Stimulated activated CD8-positive, alpha-beta memory T cell treated with anti-CD3 and anti-CD28 coated beads, Interleukin-15, amount 100 ng/mL, for 4 hours (primary cell): Measurements from ENCODE around the gene RNF168.
"Not testable (repeated sequence)": the region's sequence is repeated elsewhere in the genome, so short reads cannot be mapped to it uniquely, and the experiment has no call there.

ENCODE experiments used
- DNase-seq, 2 donors: peaks; one replicate each; pipeline ENCODE4 v3.0.0-alpha.2; 2020; ENCODE audit warnings: low read depth in 2 of 2

Gene RNF168, protein sequence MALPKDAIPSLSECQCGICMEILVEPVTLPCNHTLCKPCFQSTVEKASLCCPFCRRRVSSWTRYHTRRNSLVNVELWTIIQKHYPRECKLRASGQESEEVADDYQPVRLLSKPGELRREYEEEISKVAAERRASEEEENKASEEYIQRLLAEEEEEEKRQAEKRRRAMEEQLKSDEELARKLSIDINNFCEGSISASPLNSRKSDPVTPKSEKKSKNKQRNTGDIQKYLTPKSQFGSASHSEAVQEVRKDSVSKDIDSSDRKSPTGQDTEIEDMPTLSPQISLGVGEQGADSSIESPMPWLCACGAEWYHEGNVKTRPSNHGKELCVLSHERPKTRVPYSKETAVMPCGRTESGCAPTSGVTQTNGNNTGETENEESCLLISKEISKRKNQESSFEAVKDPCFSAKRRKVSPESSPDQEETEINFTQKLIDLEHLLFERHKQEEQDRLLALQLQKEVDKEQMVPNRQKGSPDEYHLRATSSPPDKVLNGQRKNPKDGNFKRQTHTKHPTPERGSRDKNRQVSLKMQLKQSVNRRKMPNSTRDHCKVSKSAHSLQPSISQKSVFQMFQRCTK

DNA sequence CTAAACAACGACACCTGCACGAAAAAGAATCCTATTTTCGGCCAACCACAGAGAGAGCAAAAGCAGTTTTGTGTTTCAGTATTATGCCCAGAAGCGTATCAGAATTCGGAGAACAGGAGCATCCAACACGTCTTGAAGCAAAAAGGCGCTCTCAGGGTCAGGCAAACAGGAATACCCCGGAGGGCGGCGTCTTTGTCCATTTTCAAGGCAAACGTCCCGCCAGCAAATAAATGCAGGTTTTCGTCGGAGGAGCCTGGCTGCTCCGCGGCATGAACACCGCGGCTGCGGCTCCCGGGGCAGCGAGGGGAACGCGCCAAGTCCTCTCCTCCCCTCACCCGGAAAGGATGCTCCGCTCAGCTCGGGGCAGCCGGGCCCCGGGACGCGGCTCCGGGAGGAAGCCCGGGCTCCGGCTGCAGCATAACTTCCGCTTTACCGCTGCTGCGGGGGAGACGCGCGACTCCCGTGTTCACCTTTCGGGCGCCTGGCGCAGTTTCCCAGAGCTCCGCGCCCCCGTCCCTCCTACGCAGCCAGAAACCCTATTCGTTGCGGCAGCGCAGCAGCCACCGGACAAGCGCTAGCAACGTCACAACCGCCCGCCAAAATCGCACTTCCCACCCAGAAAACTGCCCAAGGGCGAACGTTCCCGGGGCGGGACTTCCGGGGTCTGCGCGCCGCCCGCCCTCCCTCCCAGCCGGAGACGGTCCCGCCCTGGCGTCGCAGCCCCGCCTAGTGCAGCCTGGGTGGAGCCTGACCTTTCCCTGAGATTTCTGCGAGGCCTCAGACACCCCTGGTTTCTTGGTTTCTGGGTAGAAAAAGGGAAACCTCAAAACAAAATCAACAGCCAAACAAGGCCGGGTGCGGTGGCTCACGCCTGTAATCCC, at the start of gene RNF168:
Gene RNF168 (minus strand): TSS at position 573 of the 881 bp plus-strand sequence. CDS start 595 bp downstream, outside the sequence.
- DNase-seq = peak; percentile 84 to 86

DNA sequence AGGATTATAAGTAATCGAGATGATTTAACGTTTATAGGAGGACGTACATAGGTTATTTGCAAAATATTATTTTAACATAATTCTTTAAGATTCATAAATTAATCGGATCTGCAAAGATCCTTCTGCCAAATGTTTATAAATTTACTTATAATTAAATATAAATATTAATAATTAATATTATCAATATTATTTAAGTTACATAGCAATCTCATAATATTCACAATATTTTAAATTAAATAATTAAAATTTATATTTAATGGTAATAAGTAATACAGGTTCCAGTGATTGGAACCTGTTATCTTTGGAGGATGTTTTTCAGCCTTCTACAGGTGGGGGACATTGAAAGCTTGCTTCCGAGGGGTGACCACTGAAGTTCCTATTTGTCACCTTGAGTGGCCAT, 48.7 kb upstream of the RNF168 start:
- DNase-seq = no peak

DNA sequence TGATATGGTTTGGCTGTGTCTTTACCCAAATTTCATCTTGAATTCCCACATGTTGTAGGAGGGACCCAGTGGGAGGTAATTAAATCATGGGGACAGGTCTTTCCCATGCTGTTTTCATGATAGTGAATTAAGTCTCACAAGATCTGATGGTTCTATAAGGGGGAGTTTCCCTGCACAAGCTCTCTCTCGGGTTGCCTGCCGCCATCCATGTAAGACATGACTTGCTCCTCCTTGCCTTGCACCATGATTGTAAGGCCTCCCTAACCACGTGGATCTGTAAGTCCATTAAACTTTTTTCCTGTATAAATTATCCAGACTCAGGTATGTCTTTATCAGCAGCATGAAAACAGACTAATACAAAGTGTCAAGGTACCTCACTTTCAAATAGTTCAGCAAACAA, 46.6 kb upstream of the RNF168 start:
- DNase-seq = not testable (repeated sequence)

DNA sequence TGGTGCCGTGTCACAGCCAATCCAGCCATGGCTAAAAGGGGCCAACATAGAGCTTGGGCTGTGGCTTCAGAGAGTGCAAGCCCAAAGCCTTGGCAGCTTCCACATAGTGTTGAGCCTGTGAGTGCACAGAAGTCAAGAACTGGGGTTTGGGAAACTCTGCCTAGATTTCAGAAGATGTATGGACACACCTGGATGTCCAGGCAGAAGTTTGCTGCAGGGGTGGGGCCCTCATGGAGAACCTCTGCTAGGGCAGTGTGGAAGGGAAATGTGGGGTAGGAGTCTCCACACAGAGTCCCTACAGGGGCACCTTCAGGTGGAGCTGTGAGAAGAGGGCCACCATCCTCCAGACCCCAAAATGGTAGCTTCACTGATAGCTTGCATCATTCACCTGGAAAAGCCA, 45.7 kb upstream of the RNF168 start:
- not testable (repeated sequence) for DNase-seq

DNA sequence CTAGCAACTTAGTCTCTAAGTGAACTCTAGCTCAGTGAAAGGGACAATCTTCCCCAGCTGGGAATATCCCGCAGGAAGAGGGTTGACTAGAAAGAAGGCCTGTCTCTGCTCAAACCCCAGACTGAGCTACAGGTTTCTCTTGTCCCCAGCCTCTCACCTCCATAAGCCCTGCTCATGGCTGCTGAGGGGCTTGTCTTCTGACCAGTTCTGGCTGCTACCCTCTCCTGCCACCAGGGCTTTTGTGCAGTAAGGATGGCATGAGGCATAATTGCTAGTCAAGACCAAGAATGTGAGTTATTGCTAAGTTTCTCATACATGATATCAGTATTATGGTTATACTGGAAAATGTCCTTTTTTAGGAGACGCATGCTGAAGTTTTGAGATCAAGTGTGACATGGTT, 43.5 kb upstream of the RNF168 start:
- DNase-seq = no peak

DNA sequence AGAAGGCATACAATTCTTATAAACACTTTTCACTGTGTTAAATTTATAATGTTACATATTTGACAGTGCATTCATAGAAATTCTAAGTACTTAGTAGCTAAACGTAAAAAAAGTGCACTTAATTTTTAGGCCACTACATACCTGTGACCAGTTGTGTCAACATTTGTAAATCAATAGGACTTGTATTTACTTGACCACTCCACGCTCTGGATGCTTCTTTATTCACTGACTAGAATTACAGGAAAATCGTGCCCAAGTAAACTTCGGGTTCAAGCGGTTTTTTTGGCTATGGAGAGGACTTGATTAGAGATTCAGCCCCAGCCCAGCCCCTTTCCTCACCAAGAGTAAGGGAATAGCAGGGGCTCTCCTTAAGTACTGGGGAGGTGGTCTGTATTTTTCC, 43.0 kb upstream of the RNF168 start:
- DNase-seq = no peak

DNA sequence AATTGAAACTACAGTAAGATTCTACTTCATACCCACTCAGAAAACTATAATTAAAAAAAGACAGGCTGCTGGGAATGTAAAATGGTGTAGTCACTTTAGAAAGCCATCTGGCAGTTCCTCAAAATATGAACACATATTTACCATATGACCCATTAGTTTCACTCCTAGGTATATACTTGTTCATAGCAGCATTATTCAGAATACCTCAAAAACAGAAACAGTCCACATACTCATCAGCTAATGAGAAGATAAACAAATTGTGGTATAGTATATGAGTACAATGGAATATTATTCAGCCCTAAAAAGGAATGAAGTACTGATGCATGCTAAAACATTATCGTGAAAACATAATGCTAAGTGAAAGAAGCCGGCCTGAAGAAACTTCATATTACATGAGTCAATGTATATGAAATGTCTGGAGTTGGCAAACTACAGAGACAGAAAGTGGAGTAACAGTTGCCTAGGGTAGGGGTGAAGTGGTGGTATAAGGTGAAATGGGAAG, 41.0 kb upstream of the RNF168 start:
- DNase-seq = no peak

DNA sequence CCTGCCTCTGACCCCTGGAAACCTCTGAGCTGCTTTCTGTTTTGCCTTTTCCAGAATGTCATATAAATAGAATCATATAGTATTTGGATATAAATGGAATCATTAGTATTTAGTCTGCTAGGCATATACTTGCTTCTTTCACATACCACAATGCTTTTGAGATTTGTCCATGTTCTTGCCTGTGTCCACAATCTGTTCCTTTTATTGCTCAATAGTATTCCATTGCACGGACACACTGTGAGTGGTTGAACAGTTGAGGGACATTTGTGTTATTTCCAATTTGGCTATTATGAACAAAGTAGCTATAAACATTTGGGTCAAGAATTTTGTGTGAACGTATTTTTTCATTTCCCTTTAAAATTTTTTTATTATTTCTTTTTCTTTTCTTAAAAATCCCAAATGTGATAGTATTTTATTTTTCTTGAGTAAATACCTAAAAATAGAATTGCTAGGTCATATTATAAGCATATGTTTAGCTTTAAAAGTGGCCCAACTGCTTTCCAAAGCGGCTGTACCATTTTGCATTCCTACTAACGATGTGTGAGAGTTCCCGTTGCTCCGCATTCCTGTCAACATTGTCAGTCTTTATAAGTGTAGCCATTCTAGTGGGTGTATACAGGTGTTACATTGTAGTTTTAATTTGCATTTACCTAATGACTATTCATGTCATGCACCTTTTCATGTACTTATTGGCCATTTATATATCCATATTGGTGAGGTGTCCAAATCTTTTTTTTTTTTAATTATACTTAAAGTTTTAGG, 38.3 kb upstream of the RNF168 start:
- DNase-seq = no peak

DNA sequence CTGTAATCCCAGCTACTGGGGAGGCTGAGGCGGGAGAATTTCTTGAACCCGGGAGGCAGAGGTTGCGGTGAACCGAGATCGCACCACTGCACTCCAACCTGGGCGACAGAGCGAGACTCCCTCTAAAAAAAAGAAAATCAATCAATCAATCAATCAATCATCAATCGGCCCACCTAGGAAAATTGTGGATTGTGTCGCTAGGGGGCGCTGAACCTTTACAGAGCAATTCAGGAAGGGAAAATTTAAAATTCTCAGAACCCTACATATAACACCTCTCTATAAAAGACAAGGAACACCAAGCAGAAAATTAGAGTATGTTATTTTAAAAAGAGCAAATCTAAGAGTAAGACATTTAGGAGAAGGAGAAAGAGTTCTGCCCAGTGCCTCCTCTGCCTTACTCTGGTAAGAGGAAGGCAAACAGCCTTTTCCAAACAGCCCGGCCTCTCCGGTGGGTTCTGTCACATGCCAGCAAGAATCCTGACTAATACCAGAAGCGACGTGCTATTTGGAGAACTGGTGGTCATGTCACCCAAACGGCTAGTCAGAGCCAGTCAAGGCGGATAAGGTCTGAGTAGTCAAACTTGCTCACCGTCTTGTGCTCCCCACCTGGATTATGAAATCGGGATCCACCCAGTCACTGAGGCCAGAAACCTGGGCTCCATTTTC, 33.9 kb upstream of the RNF168 start:
- DNase-seq = peak in 1 of 2 donors; percentile 23

DNA sequence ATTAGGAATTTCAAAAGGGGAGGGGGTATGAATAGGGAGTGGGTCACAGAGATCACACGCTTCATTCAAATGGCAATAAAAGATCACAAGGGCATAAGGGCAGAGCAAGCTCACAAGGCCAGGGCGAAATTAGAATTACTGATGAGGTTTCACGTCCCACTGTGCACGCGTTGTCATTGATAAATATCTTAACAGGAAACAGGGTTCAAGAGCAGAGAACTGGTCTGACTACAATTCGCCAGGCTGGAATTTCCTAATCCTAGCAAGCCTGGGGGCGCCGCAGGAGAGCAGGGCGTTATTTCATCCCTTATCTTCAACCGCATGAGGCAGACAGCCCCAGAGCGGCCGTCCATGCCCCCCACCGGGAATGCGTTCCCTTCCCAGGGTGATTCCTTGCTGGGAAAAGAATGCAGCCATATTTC, 29.7 kb upstream of the RNF168 start:
- DNase-seq = no peak

DNA sequence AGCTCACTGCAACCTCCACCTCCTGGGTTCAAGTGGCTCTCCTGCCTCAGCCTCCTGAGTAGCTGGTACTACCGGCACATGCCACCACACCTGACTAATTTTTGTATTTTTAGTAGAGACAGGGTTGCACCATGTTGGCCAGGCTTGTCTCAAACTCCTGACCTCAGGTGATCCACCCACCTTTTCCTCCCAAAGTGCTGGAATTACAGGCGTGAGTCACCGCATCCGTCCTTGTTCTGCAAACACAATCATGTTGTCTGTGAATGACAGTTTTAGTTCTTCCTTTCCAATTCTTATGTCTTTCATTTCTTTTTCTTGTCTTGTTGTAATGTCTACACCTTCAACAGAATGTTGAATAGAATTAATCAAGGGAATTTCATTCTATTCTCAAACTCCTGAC, 27.9 kb upstream of the RNF168 start:
- DNase-seq = no peak

DNA sequence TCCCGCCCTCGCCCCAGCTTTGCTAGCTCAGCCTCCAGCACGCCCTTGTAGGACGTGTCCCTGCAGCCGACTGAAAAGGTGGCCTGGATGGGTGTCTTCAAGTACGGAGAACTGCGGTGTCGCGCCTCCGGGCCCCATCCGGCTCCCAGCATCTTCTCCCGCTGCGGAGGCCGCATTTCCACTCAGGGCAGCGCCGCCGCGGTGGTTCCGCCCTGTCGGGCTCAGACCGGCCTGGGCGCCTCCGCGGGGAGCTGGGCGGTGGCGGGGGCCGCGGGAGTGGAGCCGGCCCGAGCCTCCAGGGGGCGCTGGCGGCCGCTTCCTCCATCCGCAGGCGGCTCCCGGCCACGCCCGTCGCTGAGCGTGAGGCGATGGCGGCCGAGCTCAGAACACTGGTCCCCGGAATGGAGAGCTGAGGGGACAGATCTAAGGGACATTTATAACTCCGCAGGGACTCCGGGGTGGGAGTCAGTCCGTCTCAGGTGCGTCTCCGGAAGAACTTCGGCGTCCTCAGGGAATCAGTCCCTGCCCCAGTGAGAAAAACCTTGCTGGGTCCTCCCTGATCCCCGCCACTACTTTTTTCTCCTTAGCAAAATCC, 25.2 kb upstream of the RNF168 start:
- DNase-seq = peak; percentile 46 to 60

DNA sequence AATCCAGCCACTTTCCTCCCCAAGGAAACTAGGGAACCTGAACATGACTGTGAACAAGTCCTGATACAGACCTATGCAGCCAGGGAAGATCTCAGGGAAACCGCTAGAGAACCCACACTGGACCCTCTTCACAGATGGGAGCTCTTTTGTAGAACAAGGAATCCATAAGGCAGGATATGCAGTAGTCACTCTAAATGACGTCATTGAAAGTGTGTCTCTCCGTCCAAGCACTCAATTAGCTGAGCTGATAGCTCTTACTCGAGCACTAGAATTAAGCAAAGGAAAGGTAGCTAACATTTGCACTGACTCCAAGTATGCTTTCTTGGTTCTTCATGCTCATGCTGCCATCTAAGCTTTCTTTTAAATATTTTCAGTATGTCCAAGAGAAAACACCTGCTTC, 21.6 kb upstream of the RNF168 start:
- DNase-seq = no peak

DNA sequence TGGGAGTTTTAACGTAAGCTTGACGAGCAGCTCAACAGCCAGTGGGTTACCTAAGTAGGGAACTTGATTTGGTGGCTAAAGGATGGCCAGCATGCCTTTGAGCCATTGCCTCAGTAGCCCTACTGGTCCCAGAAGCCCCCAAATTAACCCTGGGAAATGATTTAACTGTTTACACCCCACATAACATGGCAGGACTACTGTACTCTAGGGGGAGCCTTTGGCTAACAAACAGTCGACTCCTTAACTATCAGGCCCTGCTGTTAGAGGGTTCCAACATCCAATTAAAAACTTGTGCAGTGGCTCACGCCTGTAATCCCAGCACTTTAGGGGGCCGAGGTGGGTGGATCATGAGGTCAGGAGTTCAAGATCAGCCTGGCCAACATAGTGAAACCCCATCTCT, 21.0 kb upstream of the RNF168 start:
- DNase-seq = no peak

DNA sequence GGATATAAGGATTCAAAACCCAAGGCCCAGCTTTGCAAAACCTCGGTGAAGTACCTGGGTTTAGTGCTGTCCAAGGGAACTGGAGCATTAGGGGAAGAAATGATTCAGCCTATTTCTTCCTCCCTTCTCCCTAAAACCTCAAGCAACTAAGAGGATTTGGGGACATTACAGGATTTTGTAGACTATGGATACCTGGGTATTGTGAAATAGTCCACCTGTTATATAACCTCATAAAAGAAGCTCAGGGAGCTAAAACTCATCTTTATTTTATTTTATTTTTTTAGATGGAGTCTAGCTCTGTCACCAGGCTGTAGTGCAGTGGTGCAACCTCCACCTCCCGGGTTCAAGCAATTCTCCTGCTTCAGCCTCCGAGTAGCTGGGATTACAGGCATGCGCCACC, 20.3 kb upstream of the RNF168 start:
- DNase-seq = no peak

DNA sequence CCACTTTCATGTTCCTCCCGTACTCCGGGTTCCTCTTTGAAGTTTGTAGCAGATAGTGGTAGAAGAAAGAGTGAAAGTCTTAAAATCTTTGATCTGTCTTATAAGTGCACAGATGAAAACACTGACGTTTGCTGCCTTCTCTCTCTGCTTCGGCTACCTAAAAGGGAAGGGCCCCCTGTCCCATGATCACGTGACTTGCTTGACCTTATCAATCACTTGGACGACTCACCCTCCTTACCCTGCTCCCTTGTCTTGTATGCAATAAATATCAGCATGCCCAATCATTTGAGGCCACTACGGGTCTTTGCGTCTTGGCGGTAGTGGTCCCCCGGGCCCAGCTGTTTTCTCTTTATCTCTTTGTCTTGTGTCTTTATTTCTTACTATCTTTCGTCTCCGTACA, 17.7 kb upstream of the RNF168 start:
- not testable (repeated sequence) for DNase-seq

DNA sequence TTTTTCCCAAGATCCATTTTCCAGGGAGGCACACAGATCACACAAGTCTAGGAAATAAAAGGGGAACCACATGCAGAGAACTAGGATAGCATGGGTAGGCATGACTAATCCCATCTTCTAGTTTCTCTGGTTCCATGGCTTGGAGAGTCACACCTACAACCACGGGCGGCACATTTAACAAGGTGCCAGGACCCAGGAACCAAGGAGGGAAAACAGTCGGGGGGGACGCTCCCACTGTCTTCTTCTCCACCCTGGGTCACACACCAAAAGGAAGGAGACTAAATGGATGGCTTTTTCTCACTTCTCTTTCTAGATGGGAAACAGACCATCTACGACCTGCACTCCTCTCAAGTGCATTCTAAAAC, 16.1 kb upstream of the RNF168 start:
- no peak for DNase-seq

DNA sequence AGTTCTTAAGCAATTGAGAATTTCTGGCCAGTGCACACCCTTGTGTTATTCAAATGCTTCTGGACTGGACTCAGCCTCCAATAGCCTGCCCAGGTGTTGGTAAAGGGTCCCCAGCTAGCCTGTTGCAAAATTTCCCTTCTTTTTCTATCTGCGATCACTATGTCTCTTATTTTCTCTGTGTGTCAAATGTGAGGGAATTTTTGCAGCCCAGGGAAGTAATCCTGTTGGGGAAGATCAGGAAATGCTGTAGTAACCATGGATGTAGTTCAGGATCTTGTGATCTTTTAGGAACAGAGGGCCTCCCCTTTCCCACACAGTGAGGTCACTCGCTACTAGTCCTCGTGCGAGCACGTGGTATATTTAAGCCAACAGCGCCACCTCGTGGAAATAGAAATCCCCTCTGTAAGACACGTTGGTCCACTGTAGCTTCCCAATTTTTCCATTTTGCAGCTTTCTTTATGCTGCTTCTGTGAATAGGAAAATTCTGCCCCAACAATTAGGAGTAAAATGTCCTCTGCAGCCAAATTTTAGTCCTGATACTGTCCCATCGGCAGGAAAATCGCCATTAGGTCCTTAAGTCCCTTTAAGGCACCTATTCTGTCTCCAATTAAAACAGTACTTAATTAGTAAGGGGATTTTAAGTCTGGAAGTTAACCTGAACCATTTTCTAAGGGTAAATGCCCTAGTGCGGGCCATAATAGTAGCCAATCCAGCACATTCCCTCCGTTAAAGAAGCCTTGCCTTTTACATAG, 15.6 kb upstream of the RNF168 start:
- peak in 1 of 2 donors; percentile 24 for DNase-seq

DNA sequence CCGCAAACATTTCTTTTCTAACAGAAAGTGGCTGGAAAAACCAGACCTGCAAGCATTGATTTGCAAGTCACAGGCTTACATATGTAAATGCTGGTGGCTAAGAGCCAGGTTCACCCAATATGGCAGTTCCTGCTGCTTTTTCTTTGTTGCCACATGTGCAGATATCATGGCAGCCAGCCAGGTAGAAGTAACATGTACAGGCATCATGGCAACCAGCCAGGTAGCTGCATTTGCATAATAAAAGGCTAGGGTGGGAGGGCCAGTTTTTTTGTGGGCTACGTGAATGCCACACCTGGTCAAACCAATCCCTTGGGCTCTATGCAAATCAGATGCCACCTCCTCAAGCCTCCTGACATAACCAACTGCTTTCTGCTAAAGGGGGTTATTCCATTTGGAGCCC, 14.4 kb upstream of the RNF168 start:
- DNase-seq = no peak
